KOPT-K1 (cell line): ENCODE data around the gene MICU2.

Experiments
- H3K27ac ChIP-seq: fragments of 200-600 bp; sonication (generic); 2 replicates; pipeline ENCODE4 v1.5.1; 2016; ENCODE audit warnings: antibody characterized with exemption, mild to moderate bottlenecking, low read depth, low read length; ENCODE audit not compliant: poor library complexity, severe bottlenecking
- H3K36me3 ChIP-seq: fragments of 200-600 bp; sonication (generic); 2 replicates; pipeline ENCODE4 v1.5.1; 2017; ENCODE audit warnings: antibody characterized with exemption, mild to moderate bottlenecking, low read length, moderate library complexity; ENCODE audit not compliant: insufficient read depth
- H3K9me3 ChIP-seq: fragments of 200-600 bp; sonication (generic); 2 replicates; pipeline ENCODE4 v1.5.1; 2017; ENCODE audit warnings: antibody characterized with exemption, low read length, mild to moderate bottlenecking; ENCODE audit not compliant: insufficient read depth, poor library complexity, severe bottlenecking

The MICU2 gene

DNA sequence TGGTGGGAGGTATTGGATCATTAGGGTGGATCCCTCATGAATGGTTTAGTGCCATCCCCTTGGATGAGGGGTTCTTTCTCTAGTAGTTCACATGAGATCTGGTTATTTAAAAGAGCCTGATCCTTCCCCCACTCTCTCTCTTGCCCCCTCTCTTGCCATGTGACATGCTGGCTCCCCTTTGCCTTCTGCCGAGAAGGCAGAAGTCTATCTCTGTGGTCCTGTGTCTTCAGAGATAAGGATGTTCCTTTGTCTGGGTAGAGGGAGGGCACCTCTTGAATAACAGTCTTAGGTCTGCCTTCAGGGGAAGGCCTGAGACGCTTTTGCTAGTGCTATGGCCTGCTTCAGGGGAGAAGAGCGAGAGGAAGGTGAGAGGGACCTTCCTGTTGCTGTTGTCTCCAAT lies 142.8 kb downstream of the MICU2 start:
- H3K27ac ChIP-seq: no peak overlapping the region
- H3K9me3 ChIP-seq: no peaks in the 10 kb centered on the region
- H3K36me3 ChIP-seq: no peaks in the 10 kb centered on the region

DNA sequence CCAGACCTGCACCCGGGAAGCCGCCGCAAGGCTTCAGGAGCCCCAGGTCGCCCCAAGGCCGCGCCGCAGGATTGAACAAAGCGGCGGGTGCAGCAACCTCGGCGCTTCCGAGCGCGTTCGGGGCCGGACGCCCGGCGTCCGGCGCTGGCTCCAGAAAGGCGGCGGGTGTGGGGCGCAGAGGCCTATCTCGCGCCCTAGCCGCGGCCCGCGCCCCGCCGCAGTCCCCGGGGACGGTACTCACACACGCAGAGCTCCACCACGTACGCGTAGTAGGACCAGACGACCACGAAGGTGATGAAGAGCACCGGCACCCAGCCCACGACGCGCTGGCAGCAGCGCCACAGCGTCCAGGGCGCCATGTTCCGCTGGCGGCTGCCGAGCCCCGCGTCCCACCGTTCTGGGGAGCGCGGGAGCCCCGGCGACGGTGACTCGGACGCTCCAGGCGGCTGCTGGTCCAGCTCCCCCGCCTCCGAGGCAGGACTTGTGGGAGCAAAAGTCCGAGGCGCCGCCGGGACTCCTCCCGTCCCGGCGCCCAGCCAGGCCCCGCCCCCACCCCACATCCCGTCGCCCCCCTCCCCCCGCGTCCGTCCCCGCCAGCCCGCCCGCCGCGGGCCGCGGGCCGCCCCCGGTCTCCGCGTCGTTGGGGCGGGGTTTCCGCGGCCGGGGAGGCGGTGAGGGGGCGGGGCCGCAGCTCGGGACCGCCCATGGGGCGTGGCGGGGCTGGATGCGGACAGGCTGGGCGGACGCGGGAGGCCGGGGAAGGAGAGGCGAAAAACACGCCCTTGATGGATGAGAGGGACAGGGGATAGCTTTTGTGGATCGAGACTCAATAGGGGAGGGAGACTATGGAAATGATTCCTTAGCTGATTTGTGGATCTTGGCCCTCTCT lies 144.9 kb downstream of the MICU2 start, which contains the start of gene ZDHHC20:
TSS of gene ZDHHC20 (minus strand) at position 491 of the 889 bp plus-strand sequence. CDS start at position 359, 132 bp downstream.
- Histone ChIP-seq H3K9me3 (peaks cover 16% of the 10 kb centered on the region), H3K27ac (peak within 1 kb of the TSS; percentile 93), H3K36me3 (peaks cover 8% of the 10 kb centered on the region; the same call in 1 of the 2 replicates)

- Histone ChIP-seq H3K9me3 (peaks cover 22% of the 10 kb centered on the region), H3K36me3 (peaks cover 13% of the 10 kb centered on the region), H3K27ac (peak overlapping the region; percentile 93)
Observed at GRCh38 chr13:21458451-21458812, 145.5 kb downstream of the MICU2 start.

DNA sequence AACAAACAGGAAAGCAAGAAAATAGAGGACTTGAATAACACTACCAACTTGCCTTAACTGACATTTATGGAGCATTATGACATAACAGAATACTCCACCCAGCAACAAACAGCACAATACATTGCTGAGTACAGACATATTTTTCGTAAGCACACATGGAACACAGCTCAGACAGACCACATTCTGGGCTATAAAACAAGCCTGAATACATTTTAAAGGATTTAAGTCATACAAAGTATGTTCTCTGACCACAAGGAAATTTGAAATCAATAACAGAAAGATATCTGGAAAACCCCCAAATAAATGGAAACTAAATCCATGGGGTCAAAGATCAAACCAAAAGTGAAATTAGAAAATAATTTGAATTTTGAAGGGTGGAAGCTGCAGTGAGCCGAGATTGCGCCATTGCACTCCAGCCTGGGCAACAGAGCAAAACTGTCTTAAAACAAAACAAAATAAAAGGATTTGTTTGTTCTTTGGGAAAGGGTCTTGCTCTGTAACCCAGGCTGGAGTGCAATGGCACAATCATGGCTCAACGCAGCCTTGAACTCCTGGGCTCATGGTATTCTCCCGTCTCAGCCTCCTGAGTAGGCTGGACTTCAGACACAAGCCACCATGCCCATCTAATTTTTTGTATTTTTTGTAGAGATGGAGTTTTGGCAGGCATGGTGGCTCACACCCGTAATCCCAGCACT lies 150.4 kb downstream of the MICU2 start:
- Histone ChIP-seq H3K36me3 (peaks cover 17% of the 10 kb centered on the region), H3K9me3 (peaks cover 47% of the 10 kb centered on the region), H3K27ac (no peak overlapping the region)

DNA sequence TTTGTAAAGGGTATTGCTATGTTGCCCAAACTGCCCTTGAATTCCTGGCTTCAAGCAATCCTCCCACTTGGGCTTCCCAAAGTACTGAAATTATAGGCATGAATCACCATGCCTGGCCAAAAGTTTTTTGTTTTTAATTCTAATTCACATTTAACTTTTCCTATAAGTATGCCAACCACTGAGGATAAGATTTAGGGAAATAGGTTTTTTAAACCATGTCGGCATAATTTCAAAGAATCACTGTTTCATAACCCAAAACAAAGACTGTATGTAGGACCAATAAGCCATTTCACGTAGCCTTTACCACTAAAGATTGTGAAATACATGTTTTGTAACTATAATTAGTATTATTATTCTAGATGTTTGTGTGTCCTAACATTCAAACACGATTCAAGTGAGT lies 153.0 kb downstream of the MICU2 start:
- Histone ChIP-seq H3K36me3 (peaks cover 17% of the 10 kb centered on the region), H3K9me3 (peaks cover 47% of the 10 kb centered on the region), H3K27ac (no peak overlapping the region)

- H3K27ac ChIP-seq: no peak overlapping the region
- peaks cover 27% of the 10 kb centered on the region for H3K9me3 ChIP-seq
- peaks cover 14% of the 10 kb centered on the region; the same call in 1 of the 2 replicates for H3K36me3 ChIP-seq
Observed at GRCh38 chr13:21446656-21447055, 157.3 kb downstream of the MICU2 start.

- peaks cover 24% of the 10 kb centered on the region for H3K9me3 ChIP-seq
- H3K36me3 ChIP-seq: peaks cover 14% of the 10 kb centered on the region; the same call in 1 of the 2 replicates
- no peak overlapping the region for H3K27ac ChIP-seq
Observed at GRCh38 chr13:21445759-21446158, 158.2 kb downstream of the MICU2 start.

- H3K27ac ChIP-seq: no peak overlapping the region
- H3K36me3 ChIP-seq: peaks cover 14% of the 10 kb centered on the region; the same call in 1 of the 2 replicates
- H3K9me3 ChIP-seq: peaks cover 31% of the 10 kb centered on the region
Observed at GRCh38 chr13:21443171-21443570, 160.8 kb downstream of the MICU2 start.
